ENCODE results near the gene SLC25A21. TPM values are rescaled to one million over a fixed set of nuclear protein-coding genes. Genes with fewer than 3 reads are reported as not detected.

SLC25A21 gene
- polyA plus RNA-seq, 4 donors, result 0.22 to 1.4 (median 0.97) TPM

DNA sequence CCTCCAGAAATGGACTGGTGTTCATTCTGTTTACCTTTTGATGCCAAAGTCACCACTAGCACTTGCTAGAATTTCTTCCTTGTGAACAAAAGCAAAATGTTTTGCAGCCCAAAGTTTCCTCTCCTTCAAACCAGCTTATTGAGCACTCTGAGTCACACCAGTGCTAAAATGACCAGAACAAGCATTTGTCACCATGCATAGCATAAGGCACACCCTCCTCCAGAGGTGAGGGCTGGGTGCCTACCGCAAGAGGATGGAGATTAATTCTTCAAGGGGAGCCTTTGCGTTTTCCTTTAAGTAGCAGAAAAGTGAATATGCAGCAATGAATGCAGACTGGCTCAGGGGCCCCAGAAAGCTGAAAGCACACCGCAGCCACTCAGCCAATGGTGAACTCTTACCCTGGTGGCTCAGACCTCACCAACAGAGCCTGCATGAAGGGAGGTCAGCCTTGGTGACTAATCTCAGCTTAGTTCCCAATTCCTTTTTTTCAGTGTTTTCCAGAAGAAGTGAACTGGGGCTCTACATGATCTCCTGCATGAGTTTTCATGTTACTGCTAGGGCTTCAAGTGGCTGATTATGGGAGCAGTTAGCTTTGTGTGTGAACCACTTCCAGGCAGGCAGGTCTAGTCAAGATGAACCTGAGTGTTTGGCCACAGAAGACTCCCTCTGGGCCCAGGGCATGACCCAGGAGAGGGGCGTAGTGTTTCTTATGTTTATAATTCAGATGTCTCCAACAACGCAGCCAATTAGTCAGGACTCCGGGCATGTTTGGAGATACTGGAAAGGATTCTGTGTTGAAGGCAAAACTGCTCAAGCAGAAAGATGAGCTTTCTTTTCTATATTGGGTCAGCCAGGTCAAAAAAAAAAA, 414.4 kb downstream of the SLC25A21 start:
- Histone ChIP-seq H3K27me3 (ENCODE audit: control insufficient read depth in 3 of 3, insufficient read depth in 3 of 3, low read length in 3 of 3) (peaks cover 0 to 2% (median 0%) of the 10 kb centered on the region in 3 donors), H3K4me1 (ENCODE audit: control insufficient read depth in 3 of 3, insufficient read depth in 2 of 3, low read depth in 1 of 3, low read length in 2 of 3) (no peaks in the 10 kb centered on the region), H3K9me3 (ENCODE audit: control insufficient read depth in 2 of 2, insufficient read depth in 1 of 2, low read depth in 1 of 2, low read length in 1 of 2) (no peaks in the 10 kb centered on the region), H3K27ac (ENCODE audit: low read depth in 1 of 3, low read length in 2 of 3) (no peak overlapping the region), H3K4me3 (ENCODE audit: low read depth in 1 of 3, low read length in 3 of 3) (no peak overlapping the region), H3K36me3 (ENCODE audit: control insufficient read depth in 3 of 3, insufficient read depth in 2 of 3, low read depth in 1 of 3, low read length in 3 of 3) (no peaks in the 10 kb centered on the region)
- 76 to 91% (median 86%) methylated on average over 6 of the region's 6 CpGs for WGBS, 3 donors
- FAIRE-seq, result no peak
- no peak for DNase-seq

DNA sequence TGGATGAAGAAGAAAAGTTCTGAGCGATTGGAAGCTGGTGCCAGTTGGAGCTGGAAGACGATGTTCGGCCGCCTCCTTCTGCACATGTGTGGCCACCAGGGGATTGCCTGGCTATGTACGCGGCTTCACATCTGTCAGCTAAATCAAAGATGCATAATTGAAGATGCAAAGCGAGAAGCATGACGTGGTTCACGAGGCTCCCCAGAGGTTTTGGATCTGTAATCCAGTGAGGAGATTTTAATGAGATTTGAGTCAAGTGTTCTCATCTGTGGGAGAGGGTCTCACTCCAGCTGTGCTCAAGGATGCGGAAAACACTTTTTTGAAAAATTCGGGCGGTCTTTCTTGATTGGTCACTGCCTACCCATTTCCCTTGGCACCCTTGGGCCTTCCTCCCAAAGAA, 416.2 kb downstream of the SLC25A21 start:
- H3K9me3 ChIP-seq (ENCODE audit: control insufficient read depth in 2 of 2, insufficient read depth in 1 of 2, low read depth in 1 of 2, low read length in 1 of 2), result no peaks in the 10 kb centered on the region
- 89 to 93% (median 90%) methylated on average over 12 of the region's 12 CpGs for WGBS, 3 donors
- FAIRE-seq (no peak), DNase-seq (no peak)
- H3K27ac ChIP-seq (ENCODE audit: low read depth in 1 of 3, low read length in 2 of 3), result no peak overlapping the region
- no peak overlapping the region for H3K4me3 ChIP-seq (ENCODE audit: low read depth in 1 of 3, low read length in 3 of 3)
- H3K36me3 ChIP-seq (ENCODE audit: control insufficient read depth in 3 of 3, insufficient read depth in 2 of 3, low read depth in 1 of 3, low read length in 3 of 3), result no peaks in the 10 kb centered on the region
- H3K27me3 ChIP-seq (ENCODE audit: control insufficient read depth in 3 of 3, insufficient read depth in 3 of 3, low read length in 3 of 3), result peaks cover 0 to 2% (median 0%) of the 10 kb centered on the region in 3 donors
- H3K4me1 ChIP-seq (ENCODE audit: control insufficient read depth in 3 of 3, insufficient read depth in 2 of 3, low read depth in 1 of 3, low read length in 2 of 3), result no peaks in the 10 kb centered on the region

DNA sequence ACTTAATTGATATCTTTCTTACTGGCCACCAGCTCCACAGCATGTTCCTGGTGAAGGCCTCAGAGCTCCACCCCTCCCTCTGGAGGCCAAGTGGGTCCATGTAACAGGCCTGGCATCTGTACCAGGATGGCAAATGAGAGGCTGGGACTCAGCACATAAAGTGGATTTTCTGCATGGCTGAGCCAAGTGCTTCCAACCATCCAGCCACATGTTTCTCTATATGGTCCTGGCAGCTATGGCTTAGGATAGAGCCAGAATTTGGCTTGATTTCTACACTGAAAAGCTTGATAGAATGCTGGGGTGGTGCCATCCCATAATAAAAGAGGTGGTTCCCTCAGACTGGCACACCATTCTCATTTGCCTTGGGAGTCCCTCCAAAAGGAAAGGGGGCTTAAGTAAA, 416.6 kb downstream of the SLC25A21 start:
- FAIRE-seq, result no peak
- no peaks in the 10 kb centered on the region for H3K36me3 ChIP-seq (ENCODE audit: control insufficient read depth in 3 of 3, insufficient read depth in 2 of 3, low read depth in 1 of 3, low read length in 3 of 3)
- DNase-seq, result no peak
- no peak overlapping the region for H3K4me3 ChIP-seq (ENCODE audit: low read depth in 1 of 3, low read length in 3 of 3)
- no peak overlapping the region for H3K27ac ChIP-seq (ENCODE audit: low read depth in 1 of 3, low read length in 2 of 3)
- H3K27me3 ChIP-seq (ENCODE audit: control insufficient read depth in 3 of 3, insufficient read depth in 3 of 3, low read length in 3 of 3), result no peaks in the 10 kb centered on the region
- H3K4me1 ChIP-seq (ENCODE audit: control insufficient read depth in 3 of 3, insufficient read depth in 2 of 3, low read depth in 1 of 3, low read length in 2 of 3), result no peaks in the 10 kb centered on the region
- H3K9me3 ChIP-seq (ENCODE audit: control insufficient read depth in 2 of 2, insufficient read depth in 1 of 2, low read depth in 1 of 2, low read length in 1 of 2), result no peaks in the 10 kb centered on the region

DNA sequence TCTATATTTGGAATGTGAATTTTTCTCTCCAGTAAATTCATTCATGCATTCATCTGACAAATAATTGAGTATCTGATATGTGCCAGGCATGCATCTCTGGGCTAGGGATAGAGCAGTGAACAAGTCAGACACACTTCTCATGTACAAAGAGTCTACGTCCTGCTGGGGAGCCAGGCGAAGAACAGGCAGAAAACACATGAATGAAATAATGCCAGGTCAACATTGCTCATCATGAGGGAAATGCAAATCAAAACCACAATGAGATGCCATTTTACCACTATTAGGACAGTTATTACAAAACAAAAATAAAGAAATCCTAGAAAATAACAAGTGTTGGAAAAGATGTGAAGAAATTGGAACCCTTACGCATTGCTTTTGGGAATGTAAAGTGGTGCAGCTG, 420.5 kb downstream of the SLC25A21 start:
- H3K36me3 ChIP-seq (ENCODE audit: control insufficient read depth in 3 of 3, insufficient read depth in 2 of 3, low read depth in 1 of 3, low read length in 3 of 3), result no peaks in the 10 kb centered on the region
- H3K4me3 ChIP-seq (ENCODE audit: low read depth in 1 of 3, low read length in 3 of 3), result no peak overlapping the region
- no peaks in the 10 kb centered on the region for H3K4me1 ChIP-seq (ENCODE audit: control insufficient read depth in 3 of 3, insufficient read depth in 2 of 3, low read depth in 1 of 3, low read length in 2 of 3)
- DNase-seq (no peak), FAIRE-seq (no peak)
- H3K27ac ChIP-seq (ENCODE audit: low read depth in 1 of 3, low read length in 2 of 3), result no peak overlapping the region
- no peaks in the 10 kb centered on the region for H3K9me3 ChIP-seq (ENCODE audit: control insufficient read depth in 2 of 2, insufficient read depth in 1 of 2, low read depth in 1 of 2, low read length in 1 of 2)
- 94 to 100% (median 94%) methylated on average over 3 of the region's 3 CpGs for WGBS, 3 donors
- H3K27me3 ChIP-seq (ENCODE audit: control insufficient read depth in 3 of 3, insufficient read depth in 3 of 3, low read length in 3 of 3), result no peaks in the 10 kb centered on the region

DNA sequence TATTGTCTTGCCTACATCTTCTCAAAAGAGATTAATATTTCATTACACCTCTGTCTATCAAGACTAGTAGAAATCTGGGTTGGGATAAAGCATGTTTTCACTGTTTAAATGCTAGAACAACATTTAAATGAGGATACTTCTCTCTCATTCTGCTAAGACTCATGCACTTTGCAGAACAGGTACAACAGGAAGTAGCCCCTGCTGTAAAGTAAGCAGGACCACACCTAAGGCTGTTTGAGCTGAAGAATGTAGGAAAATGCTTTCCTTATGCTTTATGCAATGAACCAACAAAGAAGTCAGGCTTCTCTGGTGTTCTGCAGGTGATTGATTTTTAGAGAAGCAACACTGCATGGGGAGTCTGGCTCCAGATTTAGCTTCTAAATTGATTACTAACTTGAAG, 421.3 kb downstream of the SLC25A21 start:
- peak in 1 of 2 donors; percentile 14 for DNase-seq
- H3K27ac ChIP-seq (ENCODE audit: low read depth in 1 of 3, low read length in 2 of 3), result no peak overlapping the region
- H3K36me3 ChIP-seq (ENCODE audit: control insufficient read depth in 3 of 3, insufficient read depth in 2 of 3, low read depth in 1 of 3, low read length in 3 of 3), result no peaks in the 10 kb centered on the region
- H3K4me3 ChIP-seq (ENCODE audit: low read depth in 1 of 3, low read length in 3 of 3), result no peak overlapping the region
- FAIRE-seq, result no peak
- H3K4me1 ChIP-seq (ENCODE audit: control insufficient read depth in 3 of 3, insufficient read depth in 2 of 3, low read depth in 1 of 3, low read length in 2 of 3), result no peaks in the 10 kb centered on the region
- no peaks in the 10 kb centered on the region for H3K9me3 ChIP-seq (ENCODE audit: control insufficient read depth in 2 of 2, insufficient read depth in 1 of 2, low read depth in 1 of 2, low read length in 1 of 2)
- no peaks in the 10 kb centered on the region for H3K27me3 ChIP-seq (ENCODE audit: control insufficient read depth in 3 of 3, insufficient read depth in 3 of 3, low read length in 3 of 3)

DNA sequence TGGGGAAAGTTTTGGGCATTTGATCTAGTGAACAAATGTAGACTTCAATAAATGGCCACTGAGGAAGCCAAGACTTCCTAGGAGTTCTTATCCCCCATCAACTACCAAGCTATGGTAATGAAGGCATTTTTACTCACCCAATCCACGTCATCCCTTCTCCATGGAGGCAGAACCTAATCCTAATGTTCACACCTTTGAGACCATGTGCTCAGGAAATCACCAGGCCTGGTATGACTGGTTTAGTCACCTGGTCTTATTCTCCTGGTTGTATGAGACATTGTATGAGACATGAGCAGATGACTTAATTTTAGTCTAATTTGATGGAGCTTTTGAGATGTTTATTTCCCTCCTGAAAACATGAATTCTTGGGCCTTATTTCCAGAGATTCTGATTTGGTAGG, 422.2 kb downstream of the SLC25A21 start:
- no peaks in the 10 kb centered on the region for H3K4me1 ChIP-seq (ENCODE audit: control insufficient read depth in 3 of 3, insufficient read depth in 2 of 3, low read depth in 1 of 3, low read length in 2 of 3)
- FAIRE-seq, result no peak
- H3K27ac ChIP-seq (ENCODE audit: low read depth in 1 of 3, low read length in 2 of 3), result no peak overlapping the region

DNA sequence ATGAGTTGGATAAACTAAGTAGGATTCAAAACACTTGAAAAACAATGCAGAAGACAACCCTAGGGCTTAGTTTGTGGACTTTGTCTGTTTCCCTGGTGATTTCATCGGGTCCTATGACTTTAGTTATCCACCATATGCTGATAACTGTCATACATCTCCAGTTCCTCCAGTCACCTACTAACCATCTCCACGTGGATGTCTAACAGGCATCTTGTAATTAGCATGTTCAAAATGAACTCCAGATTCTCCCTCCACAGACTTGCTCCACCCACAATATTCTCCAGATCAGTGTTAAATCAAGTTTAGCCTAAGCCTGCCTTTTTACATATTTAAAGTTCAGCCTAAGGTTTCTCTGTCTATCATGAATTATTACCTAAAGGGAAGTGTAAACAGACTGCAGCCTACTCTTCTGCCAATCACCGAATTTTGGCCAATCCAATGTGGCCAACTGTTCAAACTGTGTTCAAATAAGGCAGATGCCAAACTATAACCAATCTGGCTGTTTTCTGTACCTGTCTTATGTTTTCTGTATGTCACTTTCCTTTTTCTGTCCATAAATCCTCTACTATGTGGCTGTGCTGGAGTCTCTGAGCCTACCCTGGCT, 423.7 kb downstream of the SLC25A21 start:
- no peak for FAIRE-seq
- Histone ChIP-seq H3K27me3 (ENCODE audit: control insufficient read depth in 3 of 3, insufficient read depth in 3 of 3, low read length in 3 of 3) (no peaks in the 10 kb centered on the region), H3K27ac (ENCODE audit: low read depth in 1 of 3, low read length in 2 of 3) (no peak overlapping the region), H3K4me1 (ENCODE audit: control insufficient read depth in 3 of 3, insufficient read depth in 2 of 3, low read depth in 1 of 3, low read length in 2 of 3) (no peaks in the 10 kb centered on the region), H3K9me3 (ENCODE audit: control insufficient read depth in 2 of 2, insufficient read depth in 1 of 2, low read depth in 1 of 2, low read length in 1 of 2) (no peaks in the 10 kb centered on the region), H3K36me3 (ENCODE audit: control insufficient read depth in 3 of 3, insufficient read depth in 2 of 3, low read depth in 1 of 3, low read length in 3 of 3) (no peaks in the 10 kb centered on the region), H3K4me3 (ENCODE audit: low read depth in 1 of 3, low read length in 3 of 3) (no peak overlapping the region)
- 39 to 64% (median 41%) methylated on average over 3 of the region's 3 CpGs for WGBS, 3 donors
- DNase-seq, result no peak

More for the DNA sequence above, 422.2 kb downstream of the SLC25A21 start:
- Histone ChIP-seq H3K9me3 (ENCODE audit: control insufficient read depth in 2 of 2, insufficient read depth in 1 of 2, low read depth in 1 of 2, low read length in 1 of 2) (no peaks in the 10 kb centered on the region), H3K36me3 (ENCODE audit: control insufficient read depth in 3 of 3, insufficient read depth in 2 of 3, low read depth in 1 of 3, low read length in 3 of 3) (no peaks in the 10 kb centered on the region), H3K4me3 (ENCODE audit: low read depth in 1 of 3, low read length in 3 of 3) (no peak overlapping the region), H3K27me3 (ENCODE audit: control insufficient read depth in 3 of 3, insufficient read depth in 3 of 3, low read length in 3 of 3) (no peaks in the 10 kb centered on the region)
- 68 to 77% (median 71%) methylated on average over 1 of the region's 1 CpG for WGBS, 3 donors
- DNase-seq, result no peak

DNA sequence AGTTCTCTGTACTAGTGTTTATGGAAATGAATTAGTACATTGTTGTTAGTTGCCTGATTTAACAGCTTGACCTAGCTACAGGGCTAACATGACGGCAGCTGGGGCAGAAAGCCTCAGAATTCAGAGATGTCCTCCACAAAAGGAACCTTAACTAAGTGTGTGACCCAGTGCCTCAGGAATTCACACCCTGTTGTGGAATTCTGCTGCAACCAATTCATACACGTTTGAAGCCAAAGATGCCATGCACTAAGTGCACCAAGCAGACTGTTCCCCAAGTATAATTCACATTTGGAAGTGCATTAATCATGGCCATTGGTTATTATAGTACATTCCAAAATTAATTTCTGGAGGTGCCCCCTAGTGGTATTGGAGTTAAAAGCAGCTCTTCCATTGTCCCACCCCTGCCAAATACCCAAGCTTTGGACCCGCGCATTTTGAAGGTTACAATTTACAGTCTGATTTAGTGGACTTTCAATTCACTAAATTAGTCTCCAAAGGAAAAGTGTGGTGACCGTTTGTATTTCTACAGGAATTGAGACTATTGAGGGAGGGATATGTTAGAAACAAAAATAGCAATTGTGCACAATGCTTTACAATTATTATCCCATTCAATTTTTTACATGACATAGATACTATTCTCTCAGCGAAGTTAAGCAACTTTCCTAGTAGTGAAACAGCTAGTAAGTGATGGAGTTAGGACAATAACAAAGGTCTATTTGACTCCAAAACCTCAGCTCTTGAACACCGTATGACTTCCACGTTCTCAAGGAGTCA, 424.8 kb downstream of the SLC25A21 start:
- WGBS, 3 donors, result 46 to 56% (median 54%) methylated on average over 8 of the region's 8 CpGs
- Histone ChIP-seq H3K36me3 (ENCODE audit: control insufficient read depth in 3 of 3, insufficient read depth in 2 of 3, low read depth in 1 of 3, low read length in 3 of 3) (no peaks in the 10 kb centered on the region), H3K4me1 (ENCODE audit: control insufficient read depth in 3 of 3, insufficient read depth in 2 of 3, low read depth in 1 of 3, low read length in 2 of 3) (no peaks in the 10 kb centered on the region), H3K27me3 (ENCODE audit: control insufficient read depth in 3 of 3, insufficient read depth in 3 of 3, low read length in 3 of 3) (no peaks in the 10 kb centered on the region), H3K4me3 (ENCODE audit: low read depth in 1 of 3, low read length in 3 of 3) (no peak overlapping the region), H3K9me3 (ENCODE audit: control insufficient read depth in 2 of 2, insufficient read depth in 1 of 2, low read depth in 1 of 2, low read length in 1 of 2) (no peaks in the 10 kb centered on the region), H3K27ac (ENCODE audit: low read depth in 1 of 3, low read length in 2 of 3) (no peak overlapping the region)
- FAIRE-seq (no peak), DNase-seq (peak in 1 of 2 donors; percentile 2)

All from small intestine (tissue), 7 donors.